Fibroblast of mammary gland (primary cell): ENCODE measurements around the gene THRA.
"Not testable (repeated sequence)": the region's sequence is repeated elsewhere in the genome, so short reads cannot be mapped to it uniquely, and the experiment has no call there.

Source experiments
- DNase-seq: peaks from one replicate; pipeline ENCODE4 v3.0.0-alpha.2; 2010; ENCODE audit warnings: low read depth
- H3K4me3 ChIP-seq: 2 replicates; pipeline ENCODE4 v1.5.1; 2011; ENCODE audit warnings: low read depth, mild to moderate bottlenecking, low read length, moderate library complexity; ENCODE audit not compliant: control insufficient read depth
- CTCF ChIP-seq: conservative IDR thresholded peaks from 2 replicates; pipeline ENCODE4 v1.5.1; 2011; ENCODE audit warnings: low read depth, low read length, inconsistent platforms; ENCODE audit not compliant: control insufficient read depth, insufficient read depth

Gene THRA

GRCh38 chr17:40134184-40134583 is 71.4 kb downstream of the THRA start:
- no peak overlapping the region for H3K4me3 ChIP-seq
- TF ChIP-seq CTCF = no peak
- DNase-seq = no peak

- no peak overlapping the region for H3K4me3 ChIP-seq
- no peak for DNase-seq
- no peak for TF ChIP-seq CTCF
Measured at GRCh38 chr17:40135817-40136216, 73.1 kb downstream of the THRA start.

- H3K4me3 ChIP-seq = peak overlapping the region; percentile 85
- no peak for DNase-seq
- no peak for TF ChIP-seq CTCF
Measured at GRCh38 chr17:40139566-40140058, 76.8 kb downstream of the THRA start.

GRCh38 chr17:40143166-40143565 is 80.4 kb downstream of the THRA start:
- not testable (repeated sequence) for DNase-seq

More at GRCh38 chr17:40143166-40143565, 80.4 kb downstream of the THRA start:
- not testable (repeated sequence) for H3K4me3 ChIP-seq
